ENCODE data around the gene KCNQ1. TPM values are rescaled to one million over a fixed set of nuclear protein-coding genes. Genes with fewer than 3 reads are reported as not detected.

Gene KCNQ1
- total and polyA plus RNA-seq, 8 donors, result 7.1 to 37.7 (median 9.9) TPM

DNA sequence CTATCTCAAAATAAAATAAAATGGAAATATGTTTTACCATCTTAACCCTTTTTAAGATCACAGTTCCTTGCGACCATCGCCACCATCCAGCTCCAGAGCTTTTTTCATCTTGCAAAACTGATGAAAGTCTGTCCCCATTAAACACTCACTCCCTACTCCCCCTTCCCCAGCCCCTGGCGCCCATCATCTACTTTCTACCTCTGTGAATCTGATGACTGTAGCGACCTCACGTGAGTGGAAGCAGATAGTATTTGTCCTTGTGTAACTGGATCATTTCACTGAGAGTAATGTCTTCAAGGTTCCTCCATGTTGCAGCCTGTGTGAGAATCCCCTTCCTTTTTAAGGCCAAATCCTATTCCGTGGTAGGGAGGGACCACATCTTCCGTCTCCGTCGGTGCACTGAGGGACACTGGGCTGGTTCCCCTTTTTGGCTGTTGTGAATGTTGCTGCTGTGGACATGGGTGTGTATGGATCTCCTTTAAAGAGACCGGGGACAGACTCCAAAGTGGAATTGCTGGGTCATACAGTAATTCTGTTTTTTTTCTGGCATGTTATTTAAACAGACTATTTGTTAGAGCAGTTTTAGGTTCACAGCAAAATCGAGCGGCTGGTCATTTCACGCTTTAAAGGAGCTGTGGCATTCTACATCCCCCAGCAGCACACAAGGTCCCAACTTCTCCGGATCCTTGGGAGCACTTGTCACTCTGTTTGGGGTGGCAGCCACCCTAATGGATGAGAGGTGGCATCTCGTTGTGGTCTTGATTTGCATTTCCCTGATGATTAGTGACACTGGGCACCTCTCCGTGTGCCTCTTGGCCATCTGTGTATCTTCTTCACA lies 120.0 kb downstream of the KCNQ1 start:
- no peak overlapping the region for H3K27ac ChIP-seq
- intact Hi-C loops (cut with DNase I), result no loop called here
- TF ChIP-seq, protein P1, sequence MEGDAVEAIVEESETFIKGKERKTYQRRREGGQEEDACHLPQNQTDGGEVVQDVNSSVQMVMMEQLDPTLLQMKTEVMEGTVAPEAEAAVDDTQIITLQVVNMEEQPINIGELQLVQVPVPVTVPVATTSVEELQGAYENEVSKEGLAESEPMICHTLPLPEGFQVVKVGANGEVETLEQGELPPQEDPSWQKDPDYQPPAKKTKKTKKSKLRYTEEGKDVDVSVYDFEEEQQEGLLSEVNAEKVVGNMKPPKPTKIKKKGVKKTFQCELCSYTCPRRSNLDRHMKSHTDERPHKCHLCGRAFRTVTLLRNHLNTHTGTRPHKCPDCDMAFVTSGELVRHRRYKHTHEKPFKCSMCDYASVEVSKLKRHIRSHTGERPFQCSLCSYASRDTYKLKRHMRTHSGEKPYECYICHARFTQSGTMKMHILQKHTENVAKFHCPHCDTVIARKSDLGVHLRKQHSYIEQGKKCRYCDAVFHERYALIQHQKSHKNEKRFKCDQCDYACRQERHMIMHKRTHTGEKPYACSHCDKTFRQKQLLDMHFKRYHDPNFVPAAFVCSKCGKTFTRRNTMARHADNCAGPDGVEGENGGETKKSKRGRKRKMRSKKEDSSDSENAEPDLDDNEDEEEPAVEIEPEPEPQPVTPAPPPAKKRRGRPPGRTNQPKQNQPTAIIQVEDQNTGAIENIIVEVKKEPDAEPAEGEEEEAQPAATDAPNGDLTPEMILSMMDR (IDR thresholded peaks at IDR 0.05), result no peak

DNA sequence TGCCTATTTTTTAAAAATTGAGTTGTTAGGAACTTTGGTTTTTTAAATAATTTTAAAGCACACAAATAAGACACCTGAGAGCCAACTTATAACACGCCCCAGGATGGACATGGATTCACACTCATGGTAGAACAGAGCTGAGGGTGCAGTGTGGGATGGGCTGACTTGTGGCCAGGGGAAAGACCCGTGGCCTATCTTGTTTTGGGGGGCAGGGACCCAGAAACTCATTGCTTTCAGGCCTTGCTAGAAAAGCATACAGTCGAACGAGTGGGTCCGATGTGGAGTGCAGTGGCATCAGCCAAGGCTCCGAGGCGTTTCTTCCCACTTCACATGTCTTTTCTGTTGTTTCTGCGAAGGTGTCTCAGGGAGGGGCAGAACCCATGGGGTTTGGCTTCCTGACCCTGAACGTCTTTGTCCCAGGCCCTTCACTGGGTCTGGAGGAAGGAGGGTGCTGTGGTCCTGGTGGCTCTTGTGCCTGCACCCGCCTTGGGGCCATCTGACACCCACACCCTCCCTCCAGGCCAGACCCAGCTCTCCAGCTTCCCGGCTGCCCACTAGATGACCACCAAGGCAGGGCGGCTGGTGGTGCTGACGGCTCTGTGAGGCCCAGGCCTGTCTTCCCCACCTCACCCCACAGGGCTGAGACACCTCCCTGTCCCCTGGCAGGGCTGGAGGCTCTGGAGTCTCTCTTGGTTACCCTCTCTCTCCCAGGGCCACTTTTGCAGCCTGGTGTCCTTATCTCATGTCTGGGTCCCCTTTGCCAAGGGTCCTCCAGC lies 120.8 kb downstream of the KCNQ1 start:
- Histone ChIP-seq H3K27me3 (no peaks in the 10 kb centered on the region), H3K27ac (no peak overlapping the region), H3K36me3 (peaks cover 0 to 4% of the 10 kb centered on the region in 2 donors), H3K9me3 (no peaks in the 10 kb centered on the region), H3K4me3 (no peak overlapping the region), H3K4me1 (no peaks in the 10 kb centered on the region)
- peak in 1 of 4 donors; percentile 54 for DNase-seq
- TF ChIP-seq, protein P1 (IDR thresholded peaks at IDR 0.05), result no peak
- no peak for ATAC-seq
- intact Hi-C loops (cut with DNase I), result no loop called here

More for the DNA sequence above, 120.0 kb downstream of the KCNQ1 start:
- peak in 1 of 4 donors; percentile 23 for DNase-seq
- no peaks in the 10 kb centered on the region for H3K36me3 ChIP-seq
- ATAC-seq, result no peak
- H3K9me3 ChIP-seq, result no peaks in the 10 kb centered on the region
- no peaks in the 10 kb centered on the region for H3K4me1 ChIP-seq
- no peak overlapping the region for H3K4me3 ChIP-seq
- H3K27me3 ChIP-seq, result no peaks in the 10 kb centered on the region

DNA sequence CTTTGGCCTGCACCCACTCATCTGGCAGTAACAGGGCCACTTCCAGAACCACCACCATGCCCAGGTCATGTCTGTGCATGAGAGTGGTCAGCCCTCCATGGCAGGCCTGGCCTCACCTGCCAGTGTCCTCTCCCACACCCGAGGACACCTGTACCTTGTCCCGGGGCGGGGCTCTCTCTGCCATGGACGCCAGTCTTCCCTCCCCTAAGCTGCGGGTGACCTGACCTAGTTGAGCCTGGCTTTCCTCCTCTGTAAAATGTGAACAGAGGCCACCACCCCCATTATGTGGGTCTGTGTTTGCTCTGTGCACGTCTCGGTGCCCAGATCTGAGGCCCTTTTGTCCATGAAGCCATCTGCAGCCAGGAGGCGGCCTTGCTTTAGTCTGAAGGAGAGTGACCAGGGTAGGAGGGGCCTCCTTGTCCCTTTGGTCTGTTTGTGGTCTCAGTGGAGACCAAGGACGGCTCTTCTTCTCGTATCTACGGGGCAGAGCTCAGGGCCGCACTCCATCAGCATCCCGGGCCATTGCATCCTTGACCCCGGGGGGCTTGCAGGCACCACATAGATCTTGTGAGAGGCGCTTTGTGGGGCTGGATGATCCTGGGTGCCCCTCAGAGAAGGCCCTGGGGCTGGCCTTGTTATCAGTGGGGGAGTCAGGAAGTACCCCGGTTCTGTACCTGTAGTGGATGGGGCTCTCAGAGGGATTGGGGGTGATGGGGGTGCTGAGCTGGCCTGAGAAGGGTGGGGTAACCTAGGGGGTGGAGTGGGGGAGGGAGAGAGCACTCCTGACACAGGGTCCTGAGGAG lies 121.6 kb downstream of the KCNQ1 start:
- Histone ChIP-seq H3K9me3 (no peaks in the 10 kb centered on the region), H3K36me3 (peaks cover 0 to 7% of the 10 kb centered on the region in 2 donors), H3K27ac (no peak overlapping the region), H3K27me3 (no peaks in the 10 kb centered on the region), H3K4me1 (no peaks in the 10 kb centered on the region), H3K4me3 (no peak overlapping the region)
- intact Hi-C loops (cut with DNase I), result no loop called here
- no peak for ATAC-seq
- TF ChIP-seq, protein P1 (IDR thresholded peaks at IDR 0.05), result no peak
- DNase-seq, result peak in 2 of 4 donors; percentile 19 to 37

DNA sequence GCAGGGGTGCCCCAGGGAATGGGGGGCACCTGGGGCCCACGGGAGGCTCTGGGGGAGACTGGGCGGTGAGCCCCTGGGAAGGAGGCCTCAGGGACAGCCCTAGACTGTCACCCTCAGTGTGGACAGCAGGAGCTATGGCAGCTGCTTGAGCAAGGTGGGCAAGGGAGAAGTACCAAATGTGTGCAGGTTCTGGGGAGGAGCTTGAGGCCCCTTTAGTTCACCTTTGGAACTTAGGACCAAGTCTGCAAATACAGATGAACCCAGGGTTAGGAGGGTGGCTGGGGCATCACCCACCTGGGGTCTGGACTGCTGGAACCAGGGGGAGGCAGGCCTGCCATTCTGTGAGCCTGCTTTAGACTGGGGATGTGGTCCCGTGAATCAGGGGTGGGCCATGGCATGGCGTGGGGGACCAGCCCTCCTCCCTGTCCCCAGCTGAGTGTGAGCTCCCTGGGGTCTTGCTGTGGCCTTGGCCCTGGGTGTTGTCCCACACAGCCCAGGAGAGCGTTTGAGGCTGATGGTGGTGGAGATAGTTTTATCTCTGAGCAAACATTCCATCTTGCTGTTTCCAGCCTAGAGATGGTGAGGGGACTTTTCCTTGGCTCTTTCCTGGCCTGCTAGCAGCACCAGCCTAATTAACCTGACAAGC lies 122.3 kb downstream of the KCNQ1 start:
- H3K36me3 ChIP-seq, result peaks cover 0 to 9% of the 10 kb centered on the region in 2 donors
- no peak overlapping the region for H3K27ac ChIP-seq
- no peak overlapping the region for H3K4me3 ChIP-seq
- DNase-seq (peak in 1 of 4 donors; percentile 48), ATAC-seq (no peak)
- TF ChIP-seq, protein P1 (IDR thresholded peaks at IDR 0.05), result no peak
- H3K9me3 ChIP-seq, result no peaks in the 10 kb centered on the region
- no peaks in the 10 kb centered on the region for H3K4me1 ChIP-seq
- no peaks in the 10 kb centered on the region for H3K27me3 ChIP-seq
- intact Hi-C loops (cut with DNase I), result no loop called here
